ENCODE results near the gene NAPA.

- TF ChIP-seq EZH2 (IDR thresholded peaks at IDR 0.05), result no peak
- no peak for TF ChIP-seq POLR2AphosphoS5 (IDR thresholded peaks at IDR 0.05; ENCODE audit: borderline replicate concordance, low read depth, low read length)
- TF ChIP-seq FOXP2 (optimal IDR thresholded peaks at IDR 0.05; ENCODE audit: control extremely low read depth, extremely low read length, insufficient read depth), result no peak
Measured at GRCh38 chr19:47483200-47483599, 31.7 kb downstream of the NAPA start.
